Eye (tissue), 1 donor: ENCODE data around the gene PROM1.

Source experiments
- DNase-seq: peaks from one replicate; pipeline ENCODE4 v3.0.0-alpha.2; 2015

Gene PROM1

DNA sequence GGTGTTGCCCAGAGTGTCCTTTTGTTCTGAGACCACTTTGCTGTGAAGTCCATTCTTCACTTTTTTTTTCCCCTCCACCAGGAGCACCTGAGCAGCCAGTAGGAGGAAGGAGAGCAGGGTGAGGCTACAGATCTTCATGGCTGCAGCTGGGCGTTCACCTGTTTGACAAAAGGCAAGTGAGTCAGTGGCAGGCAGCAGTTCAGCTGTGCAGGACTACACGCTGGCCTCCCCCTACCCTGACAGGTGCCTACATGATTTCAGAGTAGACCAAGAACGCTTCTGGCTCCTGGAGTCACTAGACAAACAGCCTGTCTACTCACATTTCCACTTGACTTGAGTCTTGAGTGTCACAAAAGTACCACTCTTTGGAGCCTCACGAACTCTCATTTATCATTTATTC lies 147.3 kb downstream of the PROM1 start:
- no peak for DNase-seq

DNA sequence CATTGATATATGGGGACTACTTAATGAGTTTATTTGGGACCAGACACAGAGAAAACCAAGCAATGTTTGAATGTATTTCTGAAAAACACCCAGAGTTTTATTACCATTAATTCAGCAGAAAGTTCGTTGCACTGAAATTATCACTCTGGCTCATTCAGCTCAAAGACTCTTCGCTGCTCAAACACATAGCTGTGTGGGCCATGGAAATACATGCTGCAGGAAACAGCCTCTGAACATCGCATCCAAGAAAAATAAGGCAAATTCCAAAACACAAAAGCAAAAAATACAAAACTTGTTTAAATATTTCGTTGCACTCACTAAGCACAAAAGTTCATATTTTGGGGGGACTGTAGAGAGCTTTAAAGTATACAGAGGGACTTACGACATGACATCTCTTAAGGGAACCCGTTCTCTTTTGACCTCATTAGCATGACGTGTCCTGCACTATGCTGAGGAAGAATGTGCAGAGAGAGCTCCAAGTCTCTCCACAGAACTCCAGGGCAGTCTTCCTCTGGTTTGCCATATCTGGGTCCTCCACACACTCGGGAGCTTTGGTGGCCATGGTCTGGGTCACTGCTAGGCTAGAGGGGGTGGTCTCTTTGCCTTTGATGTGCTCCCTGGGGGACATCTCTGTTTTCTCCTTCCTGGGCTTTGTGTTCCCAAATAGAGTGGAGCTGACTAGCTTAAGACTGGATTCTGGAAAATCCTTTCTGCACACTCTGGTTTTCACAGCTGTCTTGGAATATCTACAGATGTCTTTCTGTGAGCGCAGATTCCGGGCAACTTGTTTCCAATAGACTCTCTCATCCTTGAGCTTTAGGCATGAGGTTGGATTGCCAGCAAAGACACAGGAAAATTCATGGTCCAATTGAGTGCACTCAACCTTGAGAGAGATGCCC lies 148.1 kb downstream of the PROM1 start:
- DNase-seq: no peak

DNA sequence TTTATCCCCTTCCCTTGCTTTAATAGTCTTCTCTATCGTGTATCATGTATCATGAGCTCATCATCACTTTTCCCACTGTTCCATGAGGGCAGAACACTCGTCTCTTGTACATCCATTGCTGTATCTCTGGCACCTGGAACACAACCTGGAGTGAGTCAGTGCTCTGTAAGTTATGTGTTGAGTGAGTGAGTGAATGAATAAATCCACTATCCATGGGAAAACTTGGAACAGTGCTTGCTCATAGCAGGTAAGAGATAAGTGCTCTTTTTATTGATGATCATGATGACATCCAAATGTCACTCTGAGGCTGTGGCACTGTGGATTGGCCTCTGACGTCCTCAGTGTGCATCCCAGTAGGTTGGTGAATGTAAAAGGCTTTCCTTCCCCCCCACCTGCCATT lies 149.6 kb downstream of the PROM1 start:
- DNase-seq: no peak

DNA sequence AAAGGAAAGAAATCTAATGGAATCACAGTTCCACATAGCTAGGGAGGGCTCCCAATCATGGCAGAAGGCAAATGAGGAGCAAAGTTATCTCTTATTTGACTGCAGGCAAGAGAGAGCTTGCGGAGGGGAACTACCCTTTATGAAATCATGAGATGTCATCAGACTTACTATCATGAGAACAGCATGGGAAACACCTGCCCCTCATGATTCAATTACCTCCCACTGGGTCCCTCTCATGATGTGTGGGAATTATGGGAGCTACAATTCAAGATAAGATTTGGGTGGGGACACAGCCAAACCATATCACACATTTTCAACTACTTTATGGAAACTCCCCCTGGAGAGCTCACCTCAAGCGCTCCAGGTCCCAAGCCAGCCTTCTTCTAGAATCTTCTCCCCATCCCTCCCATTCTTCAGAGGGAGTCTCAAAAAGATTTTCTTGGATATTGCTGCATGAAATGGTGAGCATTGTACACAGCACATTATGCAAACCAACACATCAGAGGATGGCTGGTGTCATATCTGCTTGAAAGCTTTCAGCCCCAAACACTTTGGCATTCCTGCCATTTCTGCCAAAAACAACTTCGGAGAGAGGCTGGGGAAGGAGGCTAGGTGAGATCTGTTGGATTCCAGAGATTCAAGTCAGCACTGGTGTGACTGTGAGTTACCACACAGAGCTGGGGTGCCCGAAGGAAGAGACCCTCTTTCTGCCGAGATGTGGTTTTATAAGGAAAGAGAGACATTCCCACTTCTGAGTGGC lies 152.2 kb downstream of the PROM1 start:
- DNase-seq: no peak

DNA sequence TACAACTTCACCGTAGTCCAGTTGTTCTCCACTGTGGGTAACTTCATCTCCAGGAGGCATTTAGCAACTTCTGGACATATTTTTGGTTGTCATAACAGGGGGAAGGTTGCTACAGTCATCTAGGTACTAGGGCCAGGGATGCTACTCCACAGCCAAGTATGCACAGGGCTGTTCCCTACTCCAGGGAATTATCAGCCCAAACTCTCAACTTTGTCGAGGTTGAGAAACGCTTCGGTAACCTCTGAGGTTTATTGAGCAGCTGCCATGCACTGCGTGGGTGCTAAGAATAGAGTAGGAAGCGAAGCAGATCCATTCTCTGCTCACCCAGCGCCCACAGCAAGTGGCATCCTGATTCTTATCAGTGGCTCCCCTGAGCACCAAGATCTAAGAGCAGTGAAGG lies 153.5 kb downstream of the PROM1 start:
- no peak for DNase-seq

DNA sequence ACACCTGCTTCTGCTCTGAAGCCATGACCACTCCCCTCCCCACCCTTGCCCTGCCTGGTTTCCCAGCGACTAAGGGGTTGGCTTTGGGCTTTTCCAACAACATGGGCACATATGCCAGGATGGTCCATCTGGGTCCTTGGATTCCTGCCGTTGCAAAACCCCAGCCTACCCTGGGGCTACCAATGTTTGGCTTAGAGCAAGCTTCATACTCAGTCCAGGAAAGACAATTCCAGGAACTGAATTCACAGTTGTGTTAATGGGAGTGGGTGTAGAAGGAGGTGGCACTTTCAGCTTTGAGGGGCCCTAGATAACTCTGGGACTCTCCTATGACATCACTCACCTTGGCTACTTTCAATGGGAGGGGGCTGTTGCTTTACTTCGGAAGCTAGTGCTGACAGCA lies 154.3 kb downstream of the PROM1 start:
- DNase-seq: no peak

DNA sequence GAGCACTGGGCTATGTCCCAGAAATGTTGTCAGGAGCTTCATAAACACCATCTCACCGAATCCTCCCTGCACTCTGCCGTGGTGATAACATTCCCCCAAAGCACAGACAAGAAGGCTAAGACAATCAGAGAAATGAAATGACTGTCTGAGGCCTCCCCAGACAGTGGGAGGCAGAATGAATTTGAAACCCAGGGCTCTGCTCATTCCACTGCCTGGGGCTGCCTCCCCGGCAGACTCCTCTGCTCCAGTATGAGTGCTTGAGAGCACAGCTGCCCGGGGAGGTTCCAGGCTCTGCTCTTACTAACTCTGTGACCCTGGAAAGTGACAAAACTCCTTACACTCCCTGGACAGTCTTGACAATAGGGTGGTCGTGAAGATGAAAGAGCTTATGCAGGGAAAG lies 154.9 kb downstream of the PROM1 start:
- DNase-seq: no peak

DNA sequence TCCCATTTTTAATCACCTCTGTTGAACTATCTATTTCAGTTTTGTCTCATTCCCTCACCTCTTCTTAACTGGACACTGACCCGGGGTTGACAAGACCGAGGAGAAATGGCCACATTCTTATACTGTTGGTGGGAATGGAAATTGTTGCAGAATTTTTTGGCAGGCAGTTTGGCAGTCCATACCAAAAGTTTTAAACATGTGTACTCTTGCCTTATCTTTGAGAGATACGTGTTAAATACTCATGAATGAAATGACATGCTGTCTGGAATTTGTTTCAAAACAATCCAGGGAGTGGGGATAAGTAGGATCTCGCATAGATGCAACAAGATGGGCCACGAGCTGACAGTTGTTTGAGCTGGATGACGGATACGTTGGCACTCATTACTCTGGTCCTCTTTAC lies 157.3 kb downstream of the PROM1 start:
- no peak for DNase-seq

DNA sequence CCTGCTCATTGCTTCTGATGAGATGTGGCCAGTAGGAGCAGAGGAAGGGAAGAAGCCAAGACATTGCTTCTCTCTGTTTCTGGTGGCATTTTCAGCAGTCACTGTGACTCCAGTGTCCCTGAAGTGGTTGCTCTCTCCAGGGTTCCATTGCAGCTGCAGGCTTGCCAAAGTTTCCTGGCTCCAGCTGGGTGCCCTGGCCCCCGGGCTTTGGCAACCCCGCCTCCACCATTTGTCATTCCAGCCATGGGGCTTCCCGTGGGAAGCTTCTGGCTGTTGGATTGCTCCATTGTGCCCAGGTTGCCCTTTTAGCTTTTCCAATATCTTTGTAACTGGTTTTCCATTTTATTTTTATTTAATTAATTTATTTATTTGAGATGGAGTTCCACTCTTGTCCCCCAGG lies 158.0 kb downstream of the PROM1 start:
- DNase-seq: no peak

DNA sequence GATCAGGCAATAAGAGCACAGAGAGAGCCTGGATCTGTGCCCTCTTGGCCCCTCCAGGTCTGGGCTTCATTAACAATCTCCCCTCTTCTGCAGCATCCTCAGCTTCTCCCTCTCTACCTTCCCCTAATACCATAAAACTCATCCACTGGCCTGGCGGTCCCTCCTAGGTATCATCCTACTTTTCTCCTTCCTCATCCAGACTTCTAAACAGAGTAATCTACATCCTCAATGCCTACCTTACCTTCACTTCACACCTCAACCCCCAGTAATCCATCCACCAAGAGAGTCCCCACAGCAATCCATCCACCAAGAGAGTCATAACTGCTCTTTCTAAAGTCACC lies 162.3 kb downstream of the PROM1 start:
- DNase-seq: no peak

DNA sequence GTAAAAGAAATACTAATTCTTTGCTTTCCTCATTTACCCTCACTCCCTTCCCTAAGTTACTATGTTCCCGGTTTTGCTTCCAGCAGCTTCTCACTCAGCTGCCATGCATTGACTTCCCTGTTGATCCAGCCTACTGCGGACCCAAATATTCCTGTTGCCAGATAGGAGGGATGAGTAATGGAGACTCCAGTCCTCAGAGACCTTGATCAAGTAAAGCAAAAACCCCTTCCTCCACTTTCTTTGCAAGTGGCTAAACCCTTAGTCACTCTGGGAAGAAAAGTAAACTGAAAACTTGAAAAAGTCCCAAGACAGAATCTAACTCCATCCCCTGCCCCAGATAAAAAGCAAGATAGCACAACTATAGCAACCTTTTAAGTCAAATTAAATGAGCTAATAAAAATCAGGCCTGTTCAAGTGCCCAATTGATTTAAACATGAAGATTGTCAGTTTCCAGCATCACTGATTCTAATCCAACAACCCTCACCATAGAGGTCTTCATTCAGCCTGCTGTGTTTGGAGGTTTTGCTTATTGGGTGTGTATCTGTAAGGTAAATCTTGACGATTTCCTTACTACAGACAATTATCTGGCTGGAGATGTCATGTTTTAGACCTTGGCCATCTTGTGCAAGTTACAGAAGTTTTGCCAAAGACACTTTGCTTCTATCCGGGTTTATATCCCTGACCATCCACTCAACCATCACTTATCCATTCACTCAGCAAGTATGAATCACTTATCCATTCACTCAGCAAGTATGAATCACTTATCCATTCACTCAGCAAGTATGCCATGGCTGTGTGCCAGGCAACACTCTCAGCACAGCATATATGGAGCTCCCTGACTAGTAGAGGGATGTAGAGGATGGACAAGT lies 162.9 kb downstream of the PROM1 start:
- no peak for DNase-seq

DNA sequence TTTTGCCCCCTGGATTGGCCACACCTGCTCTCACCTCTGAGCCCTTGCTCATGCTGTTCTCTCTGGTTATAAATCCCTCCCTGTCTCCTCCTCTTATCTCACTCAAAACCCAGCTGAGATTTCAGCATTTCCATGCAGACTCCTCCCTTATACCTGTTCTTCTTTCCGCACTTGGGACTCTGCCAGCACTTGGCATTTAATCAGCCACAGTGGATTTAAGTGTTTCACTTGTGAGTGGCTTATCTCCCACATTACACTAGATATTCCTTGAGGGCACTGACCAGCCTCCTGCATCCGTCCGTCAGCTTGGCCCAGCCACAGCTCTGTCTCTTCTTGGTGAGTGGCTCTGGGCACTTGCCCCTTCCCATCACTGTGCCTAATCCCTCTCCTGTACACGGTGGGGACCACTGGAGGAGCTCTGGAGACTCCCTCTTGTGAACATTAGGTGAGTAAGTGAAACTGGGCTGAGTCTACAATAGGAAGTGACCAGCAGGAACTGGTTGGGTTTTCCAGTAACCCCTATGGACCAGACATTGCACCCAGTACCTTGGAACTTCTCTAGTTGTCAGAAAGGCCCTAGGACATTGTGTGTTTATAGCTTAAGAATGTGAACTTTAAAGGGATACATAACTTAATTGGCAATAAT lies 165.2 kb downstream of the PROM1 start:
- DNase-seq: no peak
